ENCODE results near the gene HIVEP3.

The HIVEP3 gene

GRCh38 chr1:41758500-41758899 is 160.2 kb downstream of the HIVEP3 start:
- no peak for TF ChIP-seq FOXP2 (optimal IDR thresholded peaks at IDR 0.05; ENCODE audit: control extremely low read depth, extremely low read length, insufficient read depth)
- TF ChIP-seq EZH2 (IDR thresholded peaks at IDR 0.05) = no peak
- TF ChIP-seq POLR2AphosphoS5 (IDR thresholded peaks at IDR 0.05; ENCODE audit: borderline replicate concordance, low read depth, low read length) = no peak
- no peaks in the 10 kb centered on the region for H3K36me3 ChIP-seq (ENCODE audit: insufficient read depth, low read length)
- no peak overlapping the region for H3K9ac ChIP-seq (ENCODE audit: insufficient read length)
- H3K4me3 ChIP-seq = no peak overlapping the region
- no peak overlapping the region for H3K27ac ChIP-seq
- no peaks in the 10 kb centered on the region for H3K9me3 ChIP-seq (ENCODE audit: low read depth, low read length)
- DNase-seq (ENCODE audit: low read depth, low spot score) = no peak

GRCh38 chr1:41754540-41754939 is 164.2 kb downstream of the HIVEP3 start:
- H3K9ac ChIP-seq (ENCODE audit: insufficient read length) = no peak overlapping the region
- H3K9me3 ChIP-seq (ENCODE audit: low read depth, low read length) = no peaks in the 10 kb centered on the region
- no peak for TF ChIP-seq FOXP2 (optimal IDR thresholded peaks at IDR 0.05; ENCODE audit: control extremely low read depth, extremely low read length, insufficient read depth)
- no peak for TF ChIP-seq EZH2 (IDR thresholded peaks at IDR 0.05)
- TF ChIP-seq POLR2AphosphoS5 (IDR thresholded peaks at IDR 0.05; ENCODE audit: borderline replicate concordance, low read depth, low read length) = no peak
- no peaks in the 10 kb centered on the region for H3K36me3 ChIP-seq (ENCODE audit: insufficient read depth, low read length)
- no peak overlapping the region for H3K4me3 ChIP-seq
- H3K27ac ChIP-seq = no peak overlapping the region
- no peak for DNase-seq (ENCODE audit: low read depth, low spot score)

- no peak for TF ChIP-seq POLR2AphosphoS5 (IDR thresholded peaks at IDR 0.05; ENCODE audit: borderline replicate concordance, low read depth, low read length)
- no peak for TF ChIP-seq FOXP2 (optimal IDR thresholded peaks at IDR 0.05; ENCODE audit: control extremely low read depth, extremely low read length, insufficient read depth)
- TF ChIP-seq EZH2 (IDR thresholded peaks at IDR 0.05) = no peak
- no peaks in the 10 kb centered on the region for H3K36me3 ChIP-seq (ENCODE audit: insufficient read depth, low read length)
- H3K4me3 ChIP-seq = no peak overlapping the region
- H3K9ac ChIP-seq (ENCODE audit: insufficient read length) = no peak overlapping the region
- DNase-seq (ENCODE audit: low read depth, low spot score) = no peak
- no peak overlapping the region for H3K27ac ChIP-seq
- H3K9me3 ChIP-seq (ENCODE audit: low read depth, low read length) = no peaks in the 10 kb centered on the region
Observed at GRCh38 chr1:41752514-41753170, 166.1 kb downstream of the HIVEP3 start.

- no peak for DNase-seq (ENCODE audit: low read depth, low spot score)
- Histone ChIP-seq H3K9me3 (ENCODE audit: low read depth, low read length) (no peaks in the 10 kb centered on the region), H3K4me3 (no peak overlapping the region), H3K9ac (ENCODE audit: insufficient read length) (no peak overlapping the region), H3K36me3 (ENCODE audit: insufficient read depth, low read length) (no peaks in the 10 kb centered on the region), H3K27ac (no peak overlapping the region)
- TF ChIP-seq EZH2 (IDR thresholded peaks at IDR 0.05) = no peak
- no peak for TF ChIP-seq POLR2AphosphoS5 (IDR thresholded peaks at IDR 0.05; ENCODE audit: borderline replicate concordance, low read depth, low read length)
- TF ChIP-seq FOXP2 (optimal IDR thresholded peaks at IDR 0.05; ENCODE audit: control extremely low read depth, extremely low read length, insufficient read depth) = no peak
Observed at GRCh38 chr1:41751804-41752513, 166.8 kb downstream of the HIVEP3 start.

GRCh38 chr1:41749991-41750745 is 168.6 kb downstream of the HIVEP3 start:
- no peak for TF ChIP-seq EZH2 (IDR thresholded peaks at IDR 0.05)
- TF ChIP-seq POLR2AphosphoS5 (IDR thresholded peaks at IDR 0.05; ENCODE audit: borderline replicate concordance, low read depth, low read length) = no peak
- no peak for TF ChIP-seq FOXP2 (optimal IDR thresholded peaks at IDR 0.05; ENCODE audit: control extremely low read depth, extremely low read length, insufficient read depth)
- no peaks in the 10 kb centered on the region for H3K36me3 ChIP-seq (ENCODE audit: insufficient read depth, low read length)
- no peak overlapping the region for H3K9ac ChIP-seq (ENCODE audit: insufficient read length)
- H3K27ac ChIP-seq = no peak overlapping the region
- no peak overlapping the region for H3K4me3 ChIP-seq
- H3K9me3 ChIP-seq (ENCODE audit: low read depth, low read length) = no peaks in the 10 kb centered on the region
- DNase-seq (ENCODE audit: low read depth, low spot score) = no peak

- no peaks in the 10 kb centered on the region for H3K9me3 ChIP-seq (ENCODE audit: low read depth, low read length)
- H3K9ac ChIP-seq (ENCODE audit: insufficient read length) = no peak overlapping the region
- H3K36me3 ChIP-seq (ENCODE audit: insufficient read depth, low read length) = no peaks in the 10 kb centered on the region
- no peak for DNase-seq (ENCODE audit: low read depth, low spot score)
- no peak for TF ChIP-seq FOXP2 (optimal IDR thresholded peaks at IDR 0.05; ENCODE audit: control extremely low read depth, extremely low read length, insufficient read depth)
- no peak for TF ChIP-seq POLR2AphosphoS5 (IDR thresholded peaks at IDR 0.05; ENCODE audit: borderline replicate concordance, low read depth, low read length)
- TF ChIP-seq EZH2 (IDR thresholded peaks at IDR 0.05) = no peak
- H3K27ac ChIP-seq = no peak overlapping the region
- H3K4me3 ChIP-seq = no peak overlapping the region
Observed at GRCh38 chr1:41745022-41745421, 173.7 kb downstream of the HIVEP3 start.

GRCh38 chr1:41743366-41743765 is 175.4 kb downstream of the HIVEP3 start:
- no peak for DNase-seq (ENCODE audit: low read depth, low spot score)
- no peaks in the 10 kb centered on the region for H3K9me3 ChIP-seq (ENCODE audit: low read depth, low read length)
- H3K36me3 ChIP-seq (ENCODE audit: insufficient read depth, low read length) = no peaks in the 10 kb centered on the region
- no peak overlapping the region for H3K9ac ChIP-seq (ENCODE audit: insufficient read length)
- no peak overlapping the region for H3K4me3 ChIP-seq
- no peak for TF ChIP-seq POLR2AphosphoS5 (IDR thresholded peaks at IDR 0.05; ENCODE audit: borderline replicate concordance, low read depth, low read length)
- no peak for TF ChIP-seq FOXP2 (optimal IDR thresholded peaks at IDR 0.05; ENCODE audit: control extremely low read depth, extremely low read length, insufficient read depth)
- TF ChIP-seq EZH2 (IDR thresholded peaks at IDR 0.05) = no peak
- H3K27ac ChIP-seq = no peak overlapping the region

- H3K9ac ChIP-seq (ENCODE audit: insufficient read length) = no peak overlapping the region
- no peak overlapping the region for H3K27ac ChIP-seq
- H3K4me3 ChIP-seq = no peak overlapping the region
- H3K9me3 ChIP-seq (ENCODE audit: low read depth, low read length) = no peaks in the 10 kb centered on the region
- no peaks in the 10 kb centered on the region for H3K36me3 ChIP-seq (ENCODE audit: insufficient read depth, low read length)
- no peak for TF ChIP-seq FOXP2 (optimal IDR thresholded peaks at IDR 0.05; ENCODE audit: control extremely low read depth, extremely low read length, insufficient read depth)
- no peak for TF ChIP-seq POLR2AphosphoS5 (IDR thresholded peaks at IDR 0.05; ENCODE audit: borderline replicate concordance, low read depth, low read length)
- TF ChIP-seq EZH2 (IDR thresholded peaks at IDR 0.05) = no peak
- no peak for DNase-seq (ENCODE audit: low read depth, low spot score)
Observed at GRCh38 chr1:41742219-41742618, 176.5 kb downstream of the HIVEP3 start.
